BLaER1 treated with 17β-estradiol and CSF1 and Interleukin-3, amounts not matched to agents 10 nM and 100 nM (cell line): ENCODE data around the gene NUMB.

Experiments used
- H3K27ac ChIP-seq, 11 experiments: shearing (Covaris generic); formaldehyde crosslinking; 2 replicates each; pipeline ENCODE4 v1.8.1; 2022
- H3K27me3 ChIP-seq, 11 experiments: shearing (Covaris generic); formaldehyde crosslinking; 2 replicates each; pipeline ENCODE4 v1.8.1; 2022
- H3K36me3 ChIP-seq, 11 experiments: shearing (Covaris generic); formaldehyde crosslinking; 2 replicates each; pipeline ENCODE4 v1.8.1; 2022
- H3K4me1 ChIP-seq, 10 experiments: shearing (Covaris generic); formaldehyde crosslinking; 2 replicates each; pipeline ENCODE4 v1.8.1; 2022
- H3K4me2 ChIP-seq, 11 experiments: shearing (Covaris generic); formaldehyde crosslinking; 2 replicates each; pipeline ENCODE4 v1.8.1; 2022
- H3K4me3 ChIP-seq, 10 experiments: shearing (Covaris generic); formaldehyde crosslinking; 2 replicates each; pipeline ENCODE4 v1.8.1; 2022
- H3K9ac ChIP-seq, 11 experiments: shearing (Covaris generic); formaldehyde crosslinking; 2 replicates each; pipeline ENCODE4 v1.8.1; 2022
- H3K9me3 ChIP-seq, 11 experiments: shearing (Covaris generic); formaldehyde crosslinking; replicated peaks in 1 of 11; 2 replicates each; pipeline ENCODE4 v1.8.1; 2022
- H4K20me1 ChIP-seq, 11 experiments: shearing (Covaris generic); formaldehyde crosslinking; 2 replicates each; pipeline ENCODE4 v1.8.1; 2022
- Cebpa-rat ChIP-seq, 11 experiments: shearing (Covaris generic); IDR thresholded peaks; 2 replicates each; pipeline ENCODE4 v1.8.1; 2022

NUMB gene

GRCh38 chr14:73289308-73289707 is 169.0 kb downstream of the NUMB start:
- peaks cover 0 to 6% (median 1%) of the 10 kb centered on the region in 10 experiments; a peak in 7 of 20 replicates for H3K4me1 ChIP-seq
- H3K36me3 ChIP-seq, result peaks cover 54 to 100% (median 94%) of the 10 kb centered on the region in 11 experiments
- H3K9me3 ChIP-seq, result no peaks in the 10 kb centered on the region
- no peaks in the 10 kb centered on the region for H3K27me3 ChIP-seq
- H3K27ac ChIP-seq, result no peak overlapping the region
- no peak overlapping the region for H3K4me3 ChIP-seq
- H4K20me1 ChIP-seq, result peaks cover 0 to 96% (median 0%) of the 10 kb centered on the region in 11 experiments; a peak in 9 of 22 replicates
- H3K4me2 ChIP-seq, result no peak overlapping the region
- H3K9ac ChIP-seq, result no peak overlapping the region
- no peak for TF ChIP-seq Cebpa-rat (IDR thresholded peaks at IDR 0.05)

- no peak for TF ChIP-seq Cebpa-rat (IDR thresholded peaks at IDR 0.05)
- no peak overlapping the region for H3K4me3 ChIP-seq
- no peak overlapping the region for H3K4me2 ChIP-seq
- no peak overlapping the region for H3K9ac ChIP-seq
- H4K20me1 ChIP-seq, result peaks cover 0 to 97% (median 0%) of the 10 kb centered on the region in 11 experiments; a peak in 9 of 22 replicates
- no peaks in the 10 kb centered on the region for H3K27me3 ChIP-seq
- 0 out of 20 replicates have a peak, but pooled peaks cover 0 to 6% (median 0%) of the 10 kb centered on the region in 10 experiments for H3K4me1 ChIP-seq
- no peaks in the 10 kb centered on the region for H3K9me3 ChIP-seq
- H3K36me3 ChIP-seq, result peaks cover 62 to 100% (median 95%) of the 10 kb centered on the region in 11 experiments
- H3K27ac ChIP-seq, result no peak overlapping the region
These were observed 171.3 kb downstream of the NUMB start for GRCh38 chr14:73287071-73287470.

GRCh38 chr14:73286598-73286997 is 171.7 kb downstream of the NUMB start:
- no peak overlapping the region for H3K27ac ChIP-seq
- no peak overlapping the region for H3K4me3 ChIP-seq
- H3K4me1 ChIP-seq, result 0 out of 20 replicates have a peak, but pooled peaks cover 0 to 6% (median 0%) of the 10 kb centered on the region in 10 experiments
- no peaks in the 10 kb centered on the region for H3K9me3 ChIP-seq
- H3K4me2 ChIP-seq, result no peak overlapping the region
- peaks cover 0 to 97% (median 0%) of the 10 kb centered on the region in 11 experiments; a peak in 9 of 22 replicates for H4K20me1 ChIP-seq
- no peak for TF ChIP-seq Cebpa-rat (IDR thresholded peaks at IDR 0.05)
- no peak overlapping the region for H3K9ac ChIP-seq
- H3K27me3 ChIP-seq, result no peaks in the 10 kb centered on the region
- H3K36me3 ChIP-seq, result peaks cover 62 to 100% (median 96%) of the 10 kb centered on the region in 11 experiments

GRCh38 chr14:73285979-73286378 is 172.4 kb downstream of the NUMB start:
- no peak overlapping the region for H3K4me2 ChIP-seq
- H3K36me3 ChIP-seq, result peaks cover 67 to 100% (median 96%) of the 10 kb centered on the region in 11 experiments

GRCh38 chr14:73283608-73284379 is 174.6 kb downstream of the NUMB start:
- no peak overlapping the region for H3K9ac ChIP-seq
- H3K9me3 ChIP-seq, result no peaks in the 10 kb centered on the region
- peaks cover 0 to 97% (median 0%) of the 10 kb centered on the region in 11 experiments; a peak in 7 of 22 replicates for H4K20me1 ChIP-seq
- H3K27me3 ChIP-seq, result no peaks in the 10 kb centered on the region
- H3K36me3 ChIP-seq, result peaks cover 80 to 100% (median 98%) of the 10 kb centered on the region in 11 experiments
- no peak for TF ChIP-seq Cebpa-rat (IDR thresholded peaks at IDR 0.05)
- H3K4me1 ChIP-seq, result no peaks in the 10 kb centered on the region
- H3K4me3 ChIP-seq, result no peak overlapping the region
- no peak overlapping the region for H3K27ac ChIP-seq
- H3K4me2 ChIP-seq, result no peak overlapping the region

More at GRCh38 chr14:73285979-73286378, 172.4 kb downstream of the NUMB start:
- no peak for TF ChIP-seq Cebpa-rat (IDR thresholded peaks at IDR 0.05)
- Histone ChIP-seq H4K20me1 (peaks cover 0 to 98% (median 0%) of the 10 kb centered on the region in 11 experiments; a peak in 8 of 22 replicates), H3K4me1 (0 out of 20 replicates have a peak, but pooled peaks cover 0 to 6% (median 0%) of the 10 kb centered on the region in 10 experiments), H3K27ac (no peak overlapping the region), H3K9ac (no peak overlapping the region), H3K27me3 (no peaks in the 10 kb centered on the region), H3K4me3 (no peak overlapping the region), H3K9me3 (no peaks in the 10 kb centered on the region)

- H3K4me2 ChIP-seq, result no peak overlapping the region
- no peak overlapping the region for H3K9ac ChIP-seq
- H3K4me3 ChIP-seq, result no peak overlapping the region
- H3K4me1 ChIP-seq, result peaks cover 0 to 10% (median 0%) of the 10 kb centered on the region in 10 experiments; a peak in 7 of 20 replicates
- no peaks in the 10 kb centered on the region for H3K9me3 ChIP-seq
- no peaks in the 10 kb centered on the region for H3K27me3 ChIP-seq
- no peak overlapping the region for H3K27ac ChIP-seq
- TF ChIP-seq Cebpa-rat (IDR thresholded peaks at IDR 0.05), result no peak
- H3K36me3 ChIP-seq, result peaks cover 87 to 100% (median 100%) of the 10 kb centered on the region in 11 experiments
- peaks cover 0 to 98% (median 0%) of the 10 kb centered on the region in 11 experiments; a peak in 7 of 22 replicates for H4K20me1 ChIP-seq
These were observed 177.4 kb downstream of the NUMB start for GRCh38 chr14:73280903-73281302.

GRCh38 chr14:73277376-73277775 is 181.0 kb downstream of the NUMB start:
- TF ChIP-seq Cebpa-rat (IDR thresholded peaks at IDR 0.05), result no peak
- Histone ChIP-seq H3K27ac (no peak overlapping the region), H3K4me1 (peaks cover 0 to 13% (median 4%) of the 10 kb centered on the region in 10 experiments; a peak in 11 of 20 replicates), H3K36me3 (peaks cover 82 to 100% (median 98%) of the 10 kb centered on the region in 11 experiments), H3K4me2 (no peak overlapping the region), H4K20me1 (peaks cover 0 to 98% (median 0%) of the 10 kb centered on the region in 11 experiments; a peak in 7 of 22 replicates), H3K4me3 (no peak overlapping the region), H3K27me3 (no peaks in the 10 kb centered on the region), H3K9me3 (no peaks in the 10 kb centered on the region), H3K9ac (no peak overlapping the region)

- Histone ChIP-seq H3K4me1 (peaks cover 0 to 18% (median 7%) of the 10 kb centered on the region in 10 experiments; a peak in 13 of 20 replicates), H3K4me2 (no peak overlapping the region), H3K9me3 (no peaks in the 10 kb centered on the region), H3K9ac (no peak overlapping the region), H4K20me1 (peaks cover 0 to 98% (median 0%) of the 10 kb centered on the region in 11 experiments; a peak in 7 of 22 replicates), H3K27ac (no peak overlapping the region), H3K4me3 (no peak overlapping the region), H3K36me3 (peaks cover 77 to 100% (median 94%) of the 10 kb centered on the region in 11 experiments), H3K27me3 (no peaks in the 10 kb centered on the region)
- TF ChIP-seq Cebpa-rat (IDR thresholded peaks at IDR 0.05), result no peak
These were observed 181.5 kb downstream of the NUMB start for GRCh38 chr14:73276836-73277235.

GRCh38 chr14:73273799-73274198 is 184.5 kb downstream of the NUMB start:
- Histone ChIP-seq H3K4me3 (no peak overlapping the region), H3K9me3 (no peaks in the 10 kb centered on the region), H4K20me1 (peaks cover 0 to 90% (median 0%) of the 10 kb centered on the region in 11 experiments; a peak in 7 of 22 replicates), H3K9ac (no peak overlapping the region), H3K36me3 (peaks cover 54 to 70% (median 63%) of the 10 kb centered on the region in 11 experiments), H3K27ac (no peak overlapping the region), H3K27me3 (no peaks in the 10 kb centered on the region), H3K4me1 (peaks cover 18 to 39% (median 28%) of the 10 kb centered on the region in 10 experiments), H3K4me2 (no peak overlapping the region)
- no peak for TF ChIP-seq Cebpa-rat (IDR thresholded peaks at IDR 0.05)
